ENCODE data around the gene TECTA.
"Not testable (repeated sequence)": the region's sequence is repeated elsewhere in the genome, so short reads cannot be mapped to it uniquely, and the experiment has no call there.

Gene TECTA

DNA sequence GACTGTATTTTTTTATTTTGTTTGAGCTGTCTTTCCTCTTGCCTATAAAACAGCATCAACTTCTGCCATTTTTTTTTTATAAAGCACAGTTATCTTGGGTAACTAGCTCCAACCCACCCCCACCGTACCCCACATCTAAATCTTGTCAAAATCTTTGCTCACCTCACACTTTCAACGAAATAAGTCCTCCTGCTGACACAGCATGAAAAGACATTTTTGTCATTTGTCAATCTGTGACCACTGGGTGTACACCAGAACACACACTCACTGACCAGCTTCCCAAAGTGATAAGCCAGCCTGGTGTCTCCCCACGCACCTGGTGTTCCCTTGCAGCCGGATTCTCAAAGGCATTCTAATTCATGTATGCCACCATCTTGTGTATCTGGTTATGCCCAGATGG, 1.7 kb upstream of the TECTA start:
- DNase-seq, result no peak

DNA sequence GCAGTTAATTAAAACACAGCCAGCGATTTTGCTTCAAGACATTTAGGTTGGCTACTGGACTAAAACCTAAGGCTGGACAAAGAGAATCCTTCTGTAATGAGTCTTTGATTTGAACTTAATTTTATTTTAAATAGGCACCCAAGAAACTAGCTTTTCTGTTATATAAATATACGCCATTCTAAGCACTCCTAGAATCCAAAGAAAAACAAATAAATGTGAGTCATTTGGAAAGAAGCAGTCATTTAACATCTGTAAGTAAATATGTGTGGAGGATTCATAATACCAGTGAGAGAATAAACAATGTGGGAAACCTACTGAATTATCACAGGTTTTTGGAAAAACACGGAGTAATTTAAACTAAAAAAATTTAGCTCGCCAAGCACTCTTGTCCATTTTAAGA, 1.2 kb upstream of the TECTA start:
- no peak for DNase-seq

DNA sequence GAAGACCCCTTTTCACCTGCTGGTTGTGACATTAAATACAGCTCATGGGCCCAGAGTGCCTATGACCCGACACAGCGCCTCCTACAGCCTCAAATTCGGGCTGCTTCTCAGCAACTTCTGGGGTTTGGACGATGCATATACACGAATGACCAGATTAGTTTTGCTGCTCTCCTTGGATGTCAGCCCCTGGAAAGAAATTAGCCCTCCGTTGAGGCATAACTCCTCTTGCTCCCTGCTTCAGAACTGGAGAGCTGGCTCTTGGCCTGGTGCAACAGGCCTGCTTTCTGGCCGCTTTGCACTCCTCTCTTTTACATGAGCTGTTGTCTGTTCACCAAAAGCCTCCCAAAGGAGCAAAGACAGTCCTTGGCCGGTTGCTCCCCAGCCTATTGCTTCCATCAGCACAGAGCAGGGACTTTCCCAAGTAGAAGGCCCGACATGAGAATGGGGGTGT, 3.3 kb downstream of the TECTA start:
- no peak for DNase-seq

DNA sequence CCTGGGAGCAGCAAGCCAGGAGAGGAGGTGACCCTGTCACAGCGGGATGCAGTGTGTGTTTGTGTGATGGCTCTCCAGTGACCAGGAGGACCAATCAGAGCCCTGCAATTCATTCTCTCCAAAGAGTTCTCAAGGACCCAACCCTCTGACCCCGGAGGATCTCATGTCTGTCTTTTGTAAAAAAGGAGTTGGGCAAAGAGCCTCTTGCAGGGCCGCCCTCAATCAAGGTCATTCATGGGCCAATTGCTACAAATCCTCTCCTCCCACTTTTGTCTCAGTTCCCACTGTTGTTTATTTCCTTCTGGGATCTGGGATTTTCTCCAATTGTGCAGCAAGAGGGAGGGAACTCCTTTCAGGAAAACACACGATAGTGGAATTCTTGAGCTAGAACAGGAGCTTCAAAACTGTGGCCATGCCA, 4.0 kb downstream of the TECTA start:
- no peak for DNase-seq

DNA sequence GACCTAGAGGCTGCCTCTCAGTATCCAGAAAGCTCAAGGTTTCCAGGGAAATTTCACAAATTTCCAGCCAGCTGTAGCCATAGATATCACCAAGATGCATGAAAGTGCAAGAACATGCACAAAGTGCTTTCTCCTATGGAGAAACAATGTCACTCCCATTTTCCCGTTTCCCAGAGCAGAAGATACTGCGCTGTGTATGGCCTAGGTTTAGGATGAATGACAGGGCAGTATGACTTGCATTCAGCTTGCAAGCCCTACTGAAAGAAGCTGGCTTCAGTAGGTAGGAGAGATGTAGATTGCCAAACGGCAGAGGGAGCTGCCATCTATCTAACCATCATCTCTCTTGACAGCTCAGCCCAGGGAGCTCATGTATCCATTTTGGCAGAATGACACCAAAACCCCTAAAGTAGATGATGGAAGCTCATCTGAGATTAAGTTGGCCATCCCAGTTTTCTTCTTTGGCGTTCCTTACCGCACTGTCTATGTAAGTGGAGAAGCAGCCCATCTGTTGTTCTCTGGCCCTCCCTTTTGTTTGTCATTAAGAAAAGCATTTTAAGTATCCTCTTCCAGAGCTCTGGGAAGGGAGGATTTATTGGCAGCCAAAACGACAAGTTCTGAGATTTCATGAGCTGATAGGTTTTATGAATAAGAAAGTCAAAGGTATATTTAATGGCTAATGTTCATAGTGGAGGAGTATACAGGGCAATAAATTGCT, 4.6 kb downstream of the TECTA start:
- peak; percentile 27 for DNase-seq

DNA sequence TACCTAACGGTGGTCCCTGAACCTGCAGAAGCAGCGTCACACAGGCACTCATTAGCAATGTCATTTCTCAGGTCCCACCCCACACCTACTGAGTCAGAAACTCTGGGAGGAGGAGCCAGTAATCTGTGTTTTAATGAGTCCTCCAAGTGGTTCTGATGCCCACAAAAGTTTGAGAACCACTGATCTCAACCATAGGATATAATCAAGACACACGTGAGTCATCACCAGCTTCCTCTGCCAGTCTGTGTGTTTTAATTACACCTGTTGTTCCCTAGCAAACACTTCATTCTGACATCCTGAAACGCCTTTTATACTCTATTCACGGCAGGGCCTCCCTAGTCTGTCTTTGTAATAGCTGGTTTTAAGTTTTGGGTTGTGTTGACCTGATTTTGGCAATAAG, 5.8 kb downstream of the TECTA start:
- DNase-seq, result no peak

DNA sequence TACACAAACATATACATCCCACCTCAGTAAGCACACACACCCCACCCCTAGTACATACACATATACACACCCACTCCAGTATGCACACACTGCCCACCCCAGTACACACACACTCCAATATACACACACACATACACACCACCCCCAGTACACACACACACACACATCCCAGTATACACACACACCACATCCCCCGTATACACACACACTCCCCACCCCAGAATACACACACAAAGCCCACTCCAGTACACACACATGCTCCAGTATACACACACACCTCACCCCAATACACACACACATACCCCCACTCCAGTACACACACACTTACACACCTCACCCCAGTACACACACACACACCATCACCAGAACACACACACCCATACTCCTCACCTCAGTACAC, 7.4 kb downstream of the TECTA start:
- DNase-seq, result no peak

DNA sequence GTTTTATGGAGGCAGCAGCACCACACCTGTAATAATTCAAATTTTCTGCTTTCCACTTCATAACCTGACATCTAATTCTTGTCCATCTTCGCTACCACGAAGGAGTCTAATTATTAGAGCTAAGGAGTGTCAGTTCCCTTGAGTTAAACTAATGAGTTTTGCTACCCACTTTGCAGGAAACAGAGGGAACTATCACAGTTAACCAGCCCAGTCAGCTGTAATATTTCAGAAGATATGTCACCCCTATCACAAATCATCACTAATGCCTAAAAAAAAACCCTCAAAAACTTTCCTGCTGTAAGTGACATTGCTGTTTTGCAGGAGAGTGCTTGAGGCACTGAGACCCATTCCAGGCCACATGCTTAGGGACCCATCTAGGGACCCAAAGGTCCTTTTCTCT, 8.4 kb downstream of the TECTA start:
- no peak for DNase-seq

DNA sequence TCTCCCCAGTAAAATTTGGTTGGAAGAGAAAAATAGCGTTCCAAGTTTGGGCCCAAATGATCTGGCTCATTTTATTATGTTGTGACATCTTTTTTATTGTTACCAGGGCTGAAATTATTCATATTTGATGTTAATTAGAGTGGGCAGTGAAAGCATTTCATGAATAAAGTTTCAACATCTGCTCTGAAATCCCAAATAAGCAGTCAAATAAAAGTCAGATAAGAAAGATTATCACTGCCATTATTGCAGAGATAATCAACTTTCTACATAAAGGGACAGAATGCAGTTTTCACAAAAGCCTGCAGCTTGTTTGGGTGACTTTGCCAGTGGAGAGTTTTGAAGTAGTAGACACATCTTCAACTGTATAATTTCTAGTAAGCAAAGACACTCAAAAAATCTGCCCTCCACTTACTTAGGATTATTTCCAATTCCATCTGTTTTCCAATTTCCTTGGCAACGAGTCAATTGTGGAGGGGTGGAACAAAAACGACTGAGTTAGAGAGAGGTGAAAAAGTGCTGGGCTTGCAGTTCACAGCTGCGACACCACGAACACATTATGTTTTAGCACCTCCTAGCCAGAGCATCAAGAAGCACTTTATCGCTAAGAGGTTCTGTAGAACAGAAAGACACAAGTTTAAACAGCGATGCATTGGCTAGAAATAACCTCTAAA, 9.0 kb downstream of the TECTA start:
- no peak for DNase-seq

DNA sequence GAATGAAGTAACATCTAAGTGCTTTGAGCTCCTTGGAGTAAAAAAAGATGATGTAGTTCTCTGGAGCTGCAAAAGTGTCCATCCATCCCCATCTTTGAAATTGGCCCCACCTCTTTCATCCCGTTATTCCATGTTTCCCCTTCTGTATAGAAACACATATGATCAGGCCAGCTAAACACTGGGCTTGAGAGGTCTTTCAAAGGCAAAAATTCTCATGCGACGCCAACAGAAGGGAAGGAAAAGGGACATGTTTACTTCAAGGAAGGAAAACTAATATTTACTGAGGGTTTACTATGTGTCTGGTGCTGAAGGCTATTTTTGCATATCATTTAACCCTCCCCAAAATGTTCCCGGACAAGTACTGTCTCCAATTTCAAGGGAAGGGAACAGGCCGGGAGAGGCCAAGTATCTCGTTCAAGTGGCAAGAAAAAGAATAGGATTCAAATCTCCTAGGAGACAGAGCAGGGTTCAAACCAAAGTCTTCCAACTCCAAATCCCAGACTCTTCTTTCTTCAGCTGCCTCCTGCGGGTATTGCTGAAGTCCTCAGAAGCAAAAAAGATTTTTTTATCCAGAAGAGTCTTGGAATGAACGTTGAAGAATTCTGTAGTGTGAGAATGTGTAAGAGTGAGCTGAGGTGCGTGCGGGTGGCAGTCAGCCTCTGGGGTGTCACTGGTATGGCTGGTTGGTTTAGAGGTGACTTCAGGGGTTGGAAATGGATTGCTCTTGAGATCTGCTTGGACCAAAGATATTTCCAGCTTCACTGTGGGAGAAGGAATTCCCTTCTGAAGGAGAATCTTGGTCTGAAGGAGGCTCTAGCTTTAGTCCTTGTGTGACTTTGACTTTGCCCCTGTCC, 10.1 kb downstream of the TECTA start:
- no peak for DNase-seq

DNA sequence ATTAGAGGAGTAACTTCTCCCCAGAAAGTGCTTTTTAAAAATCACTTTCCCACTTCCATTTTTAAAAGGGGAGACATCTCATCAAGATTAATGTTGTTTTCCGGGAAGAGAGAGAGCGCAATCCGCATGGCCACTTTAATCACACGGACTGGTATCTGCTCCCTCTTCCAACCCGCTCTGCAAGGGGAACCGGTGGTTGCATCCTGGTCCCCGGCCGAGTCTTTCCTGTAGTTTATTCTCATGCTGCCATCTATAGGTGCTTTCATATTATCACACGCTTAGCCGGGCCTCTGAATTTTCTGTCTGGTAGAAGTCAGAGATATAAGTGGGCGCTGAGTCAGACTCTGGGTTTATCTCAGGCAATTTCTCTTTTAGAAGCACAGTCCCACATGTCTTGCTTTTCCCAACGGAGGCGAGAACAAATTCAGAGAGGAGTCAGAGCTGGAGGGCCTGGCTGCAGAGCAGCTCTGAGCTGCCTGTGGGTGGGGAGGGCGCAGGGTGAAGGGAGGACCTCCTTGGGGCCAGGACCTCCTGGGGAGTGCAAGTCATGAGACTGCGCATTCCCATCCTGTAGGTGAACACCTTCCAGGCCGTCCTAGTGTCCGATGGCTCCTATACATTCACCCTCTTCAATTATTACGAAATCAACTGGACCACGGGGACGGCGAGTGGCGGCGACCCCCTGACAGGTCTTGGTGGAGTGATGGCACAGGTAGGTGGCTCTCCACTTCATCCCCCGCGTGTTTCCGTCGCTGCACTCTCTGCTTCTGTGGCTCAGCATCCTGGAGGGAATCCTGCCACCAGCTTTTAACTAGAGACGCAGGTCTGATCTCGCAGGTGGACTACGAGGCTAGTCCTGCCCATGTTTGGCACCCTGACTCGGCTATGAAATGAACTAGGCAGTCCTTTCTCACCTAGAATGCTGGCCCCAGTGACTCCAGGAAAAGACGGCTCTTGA, 11.7 kb downstream of the TECTA start:
- no peak for DNase-seq

DNA sequence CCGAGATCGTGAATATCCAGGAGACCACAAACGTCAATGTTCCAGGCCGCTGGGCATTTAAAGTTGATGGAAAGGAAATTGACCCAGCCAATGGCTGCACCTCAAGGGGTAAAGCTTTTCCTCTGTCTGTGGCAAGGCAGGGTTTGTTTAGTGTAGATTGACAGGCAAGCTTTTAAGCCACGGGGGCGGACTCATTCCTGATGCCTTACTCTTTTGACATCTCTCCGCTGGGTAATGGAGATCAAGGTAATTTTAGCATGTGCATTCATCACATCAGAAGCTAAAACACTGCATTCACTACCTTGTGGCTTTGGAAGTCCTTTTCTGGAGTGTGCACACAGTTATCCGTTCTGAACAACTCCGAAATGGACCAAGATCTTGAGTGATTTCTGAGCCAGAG, 12.6 kb downstream of the TECTA start:
- DNase-seq, result no peak

DNA sequence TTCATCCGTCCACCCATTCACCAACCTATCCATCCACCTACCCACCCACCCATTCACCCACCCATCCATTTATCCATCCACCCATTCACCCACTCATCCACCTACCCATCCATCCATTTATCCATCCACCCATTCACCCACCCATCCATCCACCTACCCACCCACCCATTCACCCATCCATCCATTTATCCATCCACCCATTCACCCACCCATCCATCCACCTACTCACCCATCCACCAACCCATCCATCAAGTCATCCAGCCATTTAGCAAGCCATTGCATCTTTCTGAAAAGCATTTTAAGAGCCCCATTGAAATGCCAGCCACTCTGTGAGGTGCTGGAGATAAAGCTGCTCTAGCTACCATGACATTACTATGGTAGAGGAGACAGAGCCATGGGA, 14.0 kb downstream of the TECTA start:
- DNase-seq, result not testable (repeated sequence)

DNA sequence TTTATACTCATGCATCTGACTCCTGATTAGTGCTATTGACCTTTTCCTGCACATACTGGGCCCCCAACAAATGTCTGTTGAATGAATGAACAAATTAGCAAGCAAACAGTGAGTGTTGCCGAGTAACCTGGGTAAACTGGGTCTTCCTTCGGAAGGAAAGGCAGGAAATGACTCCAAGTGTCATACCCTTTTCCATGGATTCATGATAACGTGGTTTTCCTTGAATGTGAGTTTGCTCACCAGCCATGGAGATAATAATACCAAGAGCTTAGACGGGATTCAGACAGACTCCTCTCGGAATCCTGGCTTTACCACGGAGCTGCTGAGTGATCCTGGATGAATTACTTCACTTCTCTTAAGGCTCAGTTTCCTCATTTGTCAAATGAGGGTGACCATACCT, 16.7 kb downstream of the TECTA start:
- DNase-seq, result no peak

DNA sequence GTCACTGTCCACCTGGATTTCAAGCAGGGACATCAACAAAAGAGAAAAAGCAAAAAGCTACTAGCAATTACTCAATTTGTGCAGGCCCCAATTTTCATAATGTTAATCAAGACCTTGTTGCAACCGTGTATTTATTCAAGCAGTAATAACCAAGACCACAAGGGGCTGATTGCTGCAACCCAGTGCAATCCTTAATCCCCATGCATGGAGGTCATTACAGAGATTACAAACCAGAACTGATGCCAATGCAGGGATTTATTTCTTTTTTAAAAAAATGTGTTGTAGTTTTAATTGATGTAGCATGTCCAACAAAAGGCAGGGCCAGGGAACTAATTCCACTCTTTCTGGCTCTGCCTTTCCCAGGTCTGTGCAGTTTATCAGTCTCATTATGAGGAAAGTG, 18.4 kb downstream of the TECTA start:
- DNase-seq, result no peak

DNA sequence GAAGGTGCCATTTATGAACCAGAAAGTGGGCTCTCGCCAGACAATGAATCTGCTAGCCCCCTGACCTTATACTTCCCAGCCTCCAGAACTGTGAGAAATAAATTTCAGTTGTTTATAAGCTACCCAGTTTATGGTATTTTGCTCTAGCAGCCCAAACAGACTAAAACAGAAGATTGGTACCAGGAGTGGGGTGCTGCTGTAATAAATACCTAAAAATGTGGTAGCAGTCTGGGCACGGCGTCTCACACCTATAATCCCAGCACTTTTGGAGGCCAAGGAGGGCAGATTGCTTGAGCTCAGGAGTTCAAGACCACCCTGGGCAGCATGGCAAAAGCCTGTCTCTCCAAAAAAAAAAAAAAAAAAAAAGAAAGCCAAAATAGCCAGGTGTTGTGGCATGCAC, 21.3 kb downstream of the TECTA start:
- no peak for DNase-seq

DNA sequence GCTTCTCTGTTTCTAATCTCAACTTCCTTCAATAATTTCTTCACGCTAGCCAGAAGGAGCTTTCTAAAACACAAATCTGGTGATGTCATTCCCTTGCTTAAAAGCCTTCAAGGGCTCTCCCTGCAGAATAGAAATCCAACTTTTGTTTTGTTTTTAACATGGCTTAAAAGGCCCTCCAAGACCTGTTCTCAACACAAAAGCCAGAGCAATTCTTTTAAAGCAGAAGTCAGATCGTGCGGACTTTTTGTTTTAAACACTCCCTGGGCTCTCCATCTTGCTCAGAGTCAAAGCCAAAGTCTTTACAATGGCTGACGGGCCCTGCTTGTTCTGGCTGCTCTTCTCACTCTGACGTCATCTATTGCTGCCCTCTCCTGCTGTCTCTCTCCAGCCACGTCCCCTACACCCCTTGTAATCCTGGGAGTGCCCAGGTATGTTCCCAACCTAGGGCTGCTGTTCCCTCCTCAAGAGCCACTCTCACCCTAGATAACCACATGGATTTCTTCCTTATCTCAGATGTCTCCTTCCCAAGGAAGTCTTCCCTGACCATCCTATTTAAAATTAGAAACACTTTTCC, 22.5 kb downstream of the TECTA start:
- DNase-seq, result no peak

DNA sequence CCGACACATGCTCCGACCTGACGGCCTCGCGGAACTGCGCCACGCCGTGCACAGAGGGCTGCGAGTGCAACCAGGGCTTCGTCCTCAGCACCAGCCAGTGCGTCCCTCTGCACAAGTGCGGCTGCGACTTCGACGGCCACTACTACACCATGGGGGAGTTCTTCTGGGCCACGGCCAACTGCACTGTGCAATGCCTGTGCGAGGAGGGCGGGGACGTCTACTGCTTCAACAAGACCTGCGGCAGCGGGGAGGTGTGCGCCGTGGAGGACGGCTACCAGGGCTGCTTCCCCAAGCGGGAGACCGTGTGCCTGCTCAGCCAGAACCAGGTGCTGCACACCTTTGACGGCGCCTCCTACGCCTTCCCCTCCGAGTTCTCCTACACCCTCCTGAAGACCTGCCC, 26.8 kb downstream of the TECTA start:
- no peak for DNase-seq

DNA sequence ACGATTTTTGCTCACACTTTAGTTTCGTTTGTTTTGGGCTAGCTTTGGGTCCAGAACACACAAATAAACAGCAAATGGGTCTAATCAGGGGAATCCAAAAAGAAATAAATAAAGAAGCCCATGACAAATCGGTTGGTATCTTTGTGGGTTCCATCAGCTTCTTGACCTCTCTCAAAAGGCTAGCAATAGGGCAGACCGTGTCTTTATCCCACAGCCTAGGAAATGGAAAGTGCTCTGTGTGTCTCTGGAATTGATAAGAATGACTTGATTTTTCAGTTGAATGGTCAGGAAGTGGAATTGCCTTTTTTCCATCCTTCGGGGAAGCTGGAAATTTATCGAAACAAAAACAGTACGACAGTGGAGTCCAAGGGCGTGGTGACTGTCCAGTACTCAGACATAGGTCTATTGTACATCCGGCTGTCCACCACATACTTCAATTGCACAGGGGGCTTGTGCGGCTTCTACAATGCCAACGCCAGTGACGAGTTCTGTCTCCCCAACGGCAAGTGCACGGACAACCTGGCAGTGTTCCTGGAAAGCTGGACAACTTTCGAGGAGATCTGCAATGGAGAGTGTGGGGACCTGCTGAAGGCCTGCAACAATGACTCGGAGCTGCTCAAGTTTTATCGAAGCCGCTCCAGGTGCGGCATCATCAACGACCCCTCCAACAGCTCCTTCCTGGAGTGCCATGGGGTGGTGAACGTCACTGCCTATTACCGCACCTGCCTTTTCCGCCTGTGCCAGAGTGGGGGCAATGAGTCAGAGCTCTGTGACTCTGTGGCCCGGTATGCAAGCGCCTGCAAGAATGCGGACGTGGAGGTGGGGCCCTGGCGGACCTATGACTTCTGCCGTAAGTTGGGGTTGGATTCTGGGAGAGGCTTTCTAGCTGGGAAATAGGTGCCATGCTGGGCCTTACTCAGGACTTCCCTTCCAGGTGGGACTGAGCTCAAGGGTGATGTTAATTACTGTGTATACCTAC, 28.6 kb downstream of the TECTA start:
- DNase-seq, result no peak

DNA sequence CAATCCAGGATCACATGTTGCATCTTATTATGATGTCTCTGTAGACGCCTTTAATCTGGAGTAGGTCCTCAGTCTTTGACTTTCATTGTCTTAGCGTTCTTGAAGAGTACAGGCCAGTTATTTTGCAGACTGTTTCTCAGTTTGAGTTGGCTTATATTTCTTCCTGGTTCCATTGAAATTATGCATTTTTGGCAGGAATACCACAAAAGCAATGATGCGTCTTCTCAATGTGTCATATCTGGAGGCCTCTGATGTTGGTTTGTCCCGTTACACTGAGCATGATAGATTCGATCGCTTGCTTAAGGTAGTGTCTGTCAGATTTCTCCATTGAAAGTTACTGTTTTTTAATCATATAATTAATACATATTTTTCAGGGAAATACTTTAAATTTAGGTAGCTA, 30.6 kb downstream of the TECTA start:
- DNase-seq, result no peak
